GM19240 (cell line): ENCODE measurements around the gene ACVRL1.

ENCODE experiments used
- DNase-seq: peaks from one replicate; pipeline ENCODE4 v3.0.0; 2011; ENCODE audit warnings: low spot score; ENCODE audit not compliant: insufficient read length

ACVRL1 gene

GRCh38 chr12:51898506-51898905 is 8.8 kb upstream of the ACVRL1 start:
- no peak for DNase-seq

- no peak for DNase-seq
Observed at GRCh38 chr12:51898937-51899336, 8.4 kb upstream of the ACVRL1 start.

- no peak for DNase-seq
Observed at GRCh38 chr12:51900323-51900889, 6.9 kb upstream of the ACVRL1 start.

DNA sequence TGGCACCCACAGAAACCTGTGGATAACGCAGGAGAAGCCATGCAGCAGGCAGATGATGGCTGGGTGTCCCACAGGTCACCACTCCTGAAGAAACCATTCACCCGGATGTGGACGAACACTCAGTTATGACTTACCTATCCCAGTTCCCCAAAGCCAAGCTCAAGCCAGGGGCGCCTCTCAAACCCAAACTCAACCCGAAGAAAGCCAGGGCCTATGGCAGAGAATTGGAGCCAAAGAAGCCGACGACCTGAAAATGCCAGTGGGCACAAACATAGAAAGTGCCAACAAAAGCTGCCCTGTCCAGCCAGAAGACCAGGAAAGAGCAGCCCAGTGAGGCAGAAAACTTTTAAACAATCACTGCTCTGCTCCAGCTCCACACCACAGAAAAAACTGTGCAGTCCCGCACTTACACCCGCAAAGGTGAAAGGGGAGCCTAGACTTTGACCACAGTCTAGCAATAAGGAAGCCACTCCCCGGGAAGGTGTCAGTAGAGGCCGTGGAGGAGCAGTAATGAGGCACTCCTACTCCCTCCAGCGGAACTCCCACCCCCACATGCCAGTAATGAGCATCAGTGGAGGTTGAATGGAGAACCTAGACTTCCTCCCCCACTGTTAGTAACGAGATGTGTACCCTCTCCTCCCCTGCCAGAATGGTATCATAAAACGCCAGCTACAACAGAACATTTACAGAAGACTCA is 6.0 kb upstream of the ACVRL1 start:
- DNase-seq = no peak

DNA sequence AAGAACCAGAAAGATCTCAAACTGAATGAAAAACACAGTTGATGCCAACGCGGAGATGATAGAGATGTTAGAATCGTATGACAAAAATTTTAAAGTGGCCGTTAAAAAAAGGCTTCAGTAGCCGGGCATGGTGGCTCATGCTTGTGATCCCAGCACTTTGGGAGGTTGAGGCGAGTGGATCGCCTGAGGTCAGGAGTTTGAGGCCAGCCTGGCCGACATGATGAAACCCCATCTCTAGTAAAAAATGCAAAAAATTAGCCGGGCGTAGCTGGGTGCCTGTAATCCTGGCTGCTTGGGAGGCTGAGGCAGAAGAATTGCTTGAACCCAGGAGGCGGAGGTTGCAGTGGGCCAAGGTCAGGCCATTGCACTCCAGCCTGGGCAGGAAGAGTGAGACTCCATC is 5.4 kb upstream of the ACVRL1 start:
- no peak for DNase-seq

DNA sequence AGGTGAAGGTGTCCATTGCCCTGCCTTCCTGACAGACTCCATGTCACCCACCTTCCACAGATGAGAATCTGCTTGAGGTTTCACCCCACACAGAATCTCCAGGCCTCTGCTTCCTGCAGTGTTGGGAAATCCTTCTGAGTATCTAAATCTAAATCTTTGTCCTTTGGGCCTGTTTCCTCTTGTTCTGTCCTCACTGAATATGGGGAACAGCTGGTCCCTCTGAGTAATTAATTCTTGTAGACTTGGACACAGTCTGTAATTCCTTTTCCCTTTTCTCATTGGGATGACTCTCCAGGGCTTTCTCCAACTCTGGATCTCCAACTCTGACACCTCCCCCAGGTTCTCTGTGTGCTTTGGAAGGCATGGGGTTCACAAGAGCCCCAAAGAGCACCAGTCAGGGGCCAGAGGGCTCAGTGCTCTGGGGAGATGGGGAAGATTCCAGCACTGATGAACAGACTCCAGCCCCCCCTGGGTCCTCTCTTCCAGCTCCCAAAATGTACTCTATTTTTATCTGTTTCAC is 2.3 kb upstream of the ACVRL1 start:
- DNase-seq = no peak

DNA sequence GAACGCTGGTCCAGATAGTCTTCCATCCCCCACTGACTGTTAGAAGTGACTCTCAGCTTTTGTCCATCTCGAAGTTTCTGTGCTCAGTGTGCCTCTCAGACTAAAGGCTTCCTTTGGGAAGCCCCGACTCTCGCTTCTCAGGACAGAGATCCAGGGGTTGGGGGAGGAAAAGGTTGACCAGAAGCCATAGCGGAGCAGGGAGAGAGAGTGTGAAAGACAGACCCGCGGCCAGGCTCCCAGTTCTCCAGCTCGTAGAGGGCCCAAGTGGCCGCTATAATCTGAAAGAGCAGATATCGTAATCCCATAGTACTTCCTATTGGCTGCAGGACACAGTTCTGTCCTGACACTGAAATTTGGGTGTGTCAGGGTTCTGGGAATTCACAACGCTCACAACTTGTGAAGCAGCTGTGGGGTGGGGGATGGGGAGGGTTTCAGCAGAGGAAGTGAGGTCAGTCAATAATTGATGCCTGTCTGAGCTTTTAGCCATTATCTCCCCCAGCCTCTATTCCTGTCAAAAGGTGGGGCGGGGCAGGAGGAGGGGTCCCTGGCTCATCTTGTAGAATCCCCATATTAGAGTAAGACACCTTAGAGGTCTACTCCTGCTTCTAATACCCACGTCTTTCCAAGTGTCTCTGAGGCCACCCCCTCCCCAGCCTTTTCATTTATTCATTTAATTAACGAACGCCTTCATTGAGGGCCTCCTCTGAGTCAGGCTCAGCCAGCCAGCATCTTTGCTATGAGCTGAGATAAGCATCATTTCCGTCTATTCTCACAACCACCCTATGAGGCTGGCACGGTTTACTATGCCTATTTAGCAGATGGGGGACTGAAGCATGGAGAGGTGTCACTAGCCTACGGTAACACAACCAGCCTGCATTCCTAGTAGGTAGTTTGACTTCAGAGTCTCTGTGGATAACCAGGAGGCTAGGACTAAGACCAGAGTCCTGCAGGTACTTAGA is 1.6 kb upstream of the ACVRL1 start:
- no peak for DNase-seq

- DNase-seq = no peak
Observed at GRCh38 chr12:51906430-51907082, 748 bp upstream of the ACVRL1 start.

DNA sequence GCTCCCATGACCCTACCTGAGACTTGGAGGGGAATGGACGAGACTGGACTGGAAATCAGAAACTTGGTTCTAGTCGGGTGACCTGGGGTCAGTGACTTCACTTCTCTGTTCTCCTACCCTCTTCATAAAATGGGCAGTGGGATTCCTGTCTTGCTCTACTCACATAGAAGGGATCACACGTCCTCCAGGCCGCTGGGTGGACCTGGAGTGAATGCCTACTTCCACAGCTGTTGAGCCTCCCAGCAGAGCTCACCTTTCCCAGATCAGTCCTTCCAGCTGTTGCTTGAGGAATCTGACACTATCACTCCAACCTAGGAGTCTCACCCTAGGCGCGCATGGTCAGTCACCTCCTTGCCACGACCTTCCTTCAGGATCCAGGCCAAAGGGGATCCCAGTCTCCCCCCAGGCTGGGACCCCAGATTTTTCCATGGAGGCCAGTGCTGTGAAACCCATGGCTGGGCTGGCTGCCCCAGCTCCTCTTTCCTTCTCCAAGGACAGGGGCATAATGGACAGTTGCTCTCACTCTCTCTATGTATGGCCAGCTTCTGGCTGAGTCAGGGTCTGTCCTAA is 637 bp downstream of the ACVRL1 start:
- DNase-seq = no peak

DNA sequence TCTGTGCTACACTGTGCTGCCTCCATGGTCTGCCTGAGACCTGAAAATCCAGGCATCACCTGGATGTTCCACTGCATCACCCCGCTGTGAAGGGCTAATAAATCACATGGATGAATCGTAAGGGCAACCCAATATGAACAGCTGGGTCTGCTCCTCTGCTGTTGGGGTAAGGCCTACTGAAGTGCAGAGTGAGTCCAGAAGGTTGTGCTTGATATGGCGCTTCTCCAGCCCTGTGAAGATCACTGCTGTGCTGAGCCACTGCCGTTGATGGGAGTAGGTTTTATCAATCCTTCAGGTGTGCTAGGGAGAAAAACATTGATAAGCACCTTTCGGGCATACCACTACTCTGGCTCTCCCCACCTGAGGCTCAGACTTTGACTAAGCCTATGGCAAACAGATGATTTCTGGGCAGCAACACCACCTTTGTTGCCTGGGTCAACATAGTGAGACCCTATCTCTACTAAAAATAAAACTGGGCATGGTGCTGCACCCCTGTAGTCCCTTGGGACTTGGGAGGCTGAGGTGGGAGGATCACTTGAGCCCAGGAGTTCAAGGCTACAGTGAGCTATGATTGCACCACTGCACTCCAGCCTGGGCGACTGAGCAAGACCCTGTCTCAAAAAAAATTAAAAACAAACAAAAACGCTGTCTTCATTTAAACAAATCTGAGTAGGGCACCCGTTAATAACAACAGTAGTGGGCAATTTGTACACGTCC is 1.7 kb downstream of the ACVRL1 start:
- no peak for DNase-seq

DNA sequence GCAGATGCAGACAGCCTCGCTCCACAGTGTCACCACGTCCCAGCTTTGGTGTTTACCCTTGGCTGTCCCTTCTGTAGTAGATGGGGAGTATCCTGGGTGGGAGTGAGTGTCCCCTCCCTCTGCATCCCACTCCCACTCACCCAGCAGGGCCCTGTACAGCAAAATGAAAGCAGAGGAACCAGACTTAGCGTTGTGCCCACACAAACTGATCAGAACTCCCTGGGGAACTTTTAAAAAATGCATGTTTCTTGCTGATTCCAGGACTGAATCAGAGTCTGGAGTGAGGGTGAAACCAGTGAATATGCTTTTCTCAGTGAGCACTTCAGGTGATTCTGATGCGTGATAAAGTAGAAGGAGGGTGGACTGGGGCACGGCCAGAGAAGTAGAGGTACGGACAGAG is 2.9 kb downstream of the ACVRL1 start:
- no peak for DNase-seq

- DNase-seq = no peak
Observed at GRCh38 chr12:51910691-51911090, 3.4 kb downstream of the ACVRL1 start.

DNA sequence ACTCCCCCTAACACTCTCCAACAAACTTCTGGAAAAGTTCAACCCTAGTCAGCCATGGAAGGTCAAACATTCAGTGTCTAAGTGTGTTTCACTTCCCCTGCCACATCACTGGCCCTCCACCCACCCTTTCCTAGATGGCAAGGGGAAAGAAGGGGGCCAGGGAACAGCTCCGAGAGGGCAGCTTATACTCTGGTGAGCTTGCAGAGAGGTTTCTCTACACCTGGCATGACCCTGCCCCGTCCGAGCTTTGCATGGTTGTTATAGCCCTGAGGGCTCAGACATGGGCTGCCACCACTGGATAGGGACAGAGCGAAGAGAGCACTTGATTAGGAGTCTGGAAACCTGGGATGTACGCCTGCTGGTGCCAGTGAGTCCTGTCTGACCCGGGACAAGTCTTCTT is 4.0 kb downstream of the ACVRL1 start:
- no peak for DNase-seq

- DNase-seq = no peak
Observed at GRCh38 chr12:51911788-51912711, 4.7 kb downstream of the ACVRL1 start.

DNA sequence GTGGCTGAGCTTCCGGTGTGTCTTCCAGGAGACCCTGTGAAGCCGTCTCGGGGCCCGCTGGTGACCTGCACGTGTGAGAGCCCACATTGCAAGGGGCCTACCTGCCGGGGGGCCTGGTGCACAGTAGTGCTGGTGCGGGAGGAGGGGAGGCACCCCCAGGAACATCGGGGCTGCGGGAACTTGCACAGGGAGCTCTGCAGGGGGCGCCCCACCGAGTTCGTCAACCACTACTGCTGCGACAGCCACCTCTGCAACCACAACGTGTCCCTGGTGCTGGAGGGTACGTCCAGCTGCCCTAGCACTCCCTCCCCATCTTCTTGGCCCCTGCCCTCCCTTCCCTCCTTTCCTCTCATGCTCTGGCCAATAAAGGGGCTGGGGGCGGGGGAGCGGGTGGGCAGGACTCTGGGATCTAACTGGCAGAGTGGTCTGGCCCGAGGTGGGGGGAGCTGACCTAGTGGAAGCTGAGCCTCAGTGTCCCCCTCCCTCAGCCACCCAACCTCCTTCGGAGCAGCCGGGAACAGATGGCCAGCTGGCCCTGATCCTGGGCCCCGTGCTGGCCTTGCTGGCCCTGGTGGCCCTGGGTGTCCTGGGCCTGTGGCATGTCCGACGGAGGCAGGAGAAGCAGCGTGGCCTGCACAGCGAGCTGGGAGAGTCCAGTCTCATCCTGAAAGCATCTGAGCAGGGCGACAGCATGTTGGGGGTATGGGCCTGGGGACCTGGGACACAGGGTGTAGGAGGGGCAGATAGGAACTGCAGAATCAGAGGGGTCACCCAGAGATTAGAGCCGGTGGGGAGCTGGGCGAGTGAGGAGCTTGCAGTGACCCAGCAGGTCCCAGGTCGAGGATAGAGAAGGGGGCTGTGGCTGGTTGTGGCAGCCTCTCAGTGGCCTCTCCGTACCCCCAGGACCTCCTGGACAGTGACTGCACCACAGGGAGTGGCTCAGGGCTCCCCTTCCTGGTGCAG is 6.0 kb downstream of the ACVRL1 start:
- no peak for DNase-seq

DNA sequence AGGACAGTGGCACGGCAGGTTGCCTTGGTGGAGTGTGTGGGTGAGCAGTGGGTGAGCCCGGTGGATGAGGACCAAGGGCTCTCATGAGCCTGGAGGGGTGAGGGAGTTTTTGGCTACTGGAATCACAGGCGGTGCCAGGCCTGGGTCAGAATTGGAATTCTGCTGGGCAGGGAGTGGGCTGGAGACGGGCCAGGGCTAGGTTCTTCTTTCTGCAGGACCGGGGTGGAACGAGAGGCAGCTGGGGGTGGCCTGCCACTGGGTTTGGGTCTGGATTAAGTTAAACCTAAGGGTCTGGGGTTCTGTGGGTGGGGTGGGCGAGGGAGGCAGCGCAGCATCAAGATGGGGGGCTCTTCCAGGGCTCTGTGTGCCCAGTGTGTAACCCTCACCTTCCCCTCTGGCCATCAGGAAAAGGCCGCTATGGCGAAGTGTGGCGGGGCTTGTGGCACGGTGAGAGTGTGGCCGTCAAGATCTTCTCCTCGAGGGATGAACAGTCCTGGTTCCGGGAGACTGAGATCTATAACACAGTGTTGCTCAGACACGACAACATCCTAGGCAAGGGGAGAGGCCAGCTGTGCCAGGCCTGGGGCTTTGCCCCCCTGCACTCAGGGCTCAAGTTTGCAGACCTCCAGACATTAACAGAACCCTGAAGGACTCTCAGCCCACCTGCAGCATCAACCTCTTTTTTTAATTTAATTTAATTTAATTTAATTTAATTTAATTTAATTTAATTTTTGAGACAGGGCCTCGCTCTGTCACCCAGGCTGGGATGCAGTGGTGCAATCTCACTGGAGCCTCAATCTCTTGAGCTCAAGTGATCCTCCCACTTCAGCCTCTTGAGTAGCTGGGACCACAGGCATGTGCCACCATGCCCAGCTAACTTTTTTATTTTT is 7.0 kb downstream of the ACVRL1 start:
- DNase-seq = no peak

DNA sequence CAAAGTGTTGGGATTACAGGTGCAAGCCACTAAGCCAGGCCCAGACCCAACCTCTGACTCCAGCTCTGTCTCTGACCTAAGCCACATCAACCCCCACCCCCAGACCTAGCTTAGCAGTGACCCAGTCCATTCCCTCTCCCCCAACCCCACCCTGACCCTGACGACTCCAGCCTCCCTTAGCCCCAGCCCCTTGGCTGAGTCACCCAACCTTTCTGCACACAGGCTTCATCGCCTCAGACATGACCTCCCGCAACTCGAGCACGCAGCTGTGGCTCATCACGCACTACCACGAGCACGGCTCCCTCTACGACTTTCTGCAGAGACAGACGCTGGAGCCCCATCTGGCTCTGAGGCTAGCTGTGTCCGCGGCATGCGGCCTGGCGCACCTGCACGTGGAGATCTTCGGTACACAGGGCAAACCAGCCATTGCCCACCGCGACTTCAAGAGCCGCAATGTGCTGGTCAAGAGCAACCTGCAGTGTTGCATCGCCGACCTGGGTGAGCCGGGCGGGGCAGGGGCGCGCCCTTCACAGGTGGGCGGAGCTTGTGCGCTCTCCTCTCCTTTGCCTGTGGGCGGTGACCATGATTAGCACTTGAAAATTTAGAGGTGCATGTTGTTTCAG is 7.8 kb downstream of the ACVRL1 start:
- no peak for DNase-seq
